ENCODE data around the gene KRT14.
"Not testable (repeated sequence)": the region's sequence is repeated elsewhere in the genome, so short reads cannot be mapped to it uniquely, and the experiment has no call there.

Gene KRT14

GRCh38 chr17:41626914-41627295 is 40.2 kb upstream of the KRT14 start:
- H3K27me3 ChIP-seq (ENCODE audit: low read depth) = not testable (repeated sequence)

DNA sequence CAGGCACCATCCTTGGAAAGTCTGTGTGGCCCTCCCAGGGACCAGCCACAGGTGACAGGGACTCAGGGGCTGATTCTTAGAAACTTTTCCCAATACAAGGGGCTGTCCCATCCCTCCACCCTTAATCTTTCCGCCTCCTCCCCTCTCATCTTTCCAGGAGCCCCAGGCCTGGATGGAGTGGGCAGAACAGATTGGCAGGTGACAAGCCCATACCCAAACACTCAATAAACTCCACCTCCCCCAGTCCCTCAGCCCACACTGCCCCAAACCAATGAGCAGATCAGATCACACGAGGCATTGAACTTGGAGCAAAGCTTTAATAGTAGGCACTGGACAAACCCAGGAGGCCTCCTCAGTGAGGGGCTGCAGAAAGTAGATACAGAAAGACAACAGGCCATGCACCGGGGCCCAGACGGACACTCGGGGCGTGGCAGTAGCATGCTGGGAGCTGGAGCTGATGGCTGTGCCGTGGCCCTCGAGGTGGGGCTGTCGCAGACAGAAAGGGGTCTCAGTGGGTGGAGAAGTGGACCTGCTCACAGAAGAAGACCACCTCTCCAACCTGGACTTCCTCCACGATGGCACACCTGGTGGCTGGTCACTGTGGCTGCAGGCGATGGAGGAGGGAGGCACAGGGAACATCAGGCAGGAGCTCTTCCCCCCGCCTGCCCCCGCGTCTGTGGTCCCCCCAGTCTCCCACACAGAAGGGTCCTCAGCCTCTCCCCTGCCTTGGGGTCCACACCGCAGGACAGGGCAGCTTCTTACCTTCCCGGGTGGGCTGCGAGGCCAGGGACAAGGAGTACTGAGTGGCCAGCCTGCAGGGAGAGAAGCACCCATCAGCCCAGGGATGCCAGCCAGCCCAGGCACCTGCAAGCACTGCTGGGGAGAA is 39.6 kb upstream of the KRT14 start:
- H3K4me1 ChIP-seq; H3K4me3 ChIP-seq; in situ Hi-C loops (cut with MboI; ENCODE audit: low sequenced_read_pairs); DNase-seq (ENCODE audit: low spot score in 2 of 2); H3K27me3 ChIP-seq (ENCODE audit: low read depth); H3K9me3 ChIP-seq; H3K36me3 ChIP-seq (replicated peaks): not testable (repeated sequence)

More at GRCh38 chr17:41626914-41627295, 40.2 kb upstream of the KRT14 start:
- DNase-seq (ENCODE audit: low spot score in 2 of 2); H3K36me3 ChIP-seq (replicated peaks); H3K4me1 ChIP-seq; in situ Hi-C loops (cut with MboI; ENCODE audit: low sequenced_read_pairs); H3K9me3 ChIP-seq; H3K4me3 ChIP-seq: not testable (repeated sequence)

DNA sequence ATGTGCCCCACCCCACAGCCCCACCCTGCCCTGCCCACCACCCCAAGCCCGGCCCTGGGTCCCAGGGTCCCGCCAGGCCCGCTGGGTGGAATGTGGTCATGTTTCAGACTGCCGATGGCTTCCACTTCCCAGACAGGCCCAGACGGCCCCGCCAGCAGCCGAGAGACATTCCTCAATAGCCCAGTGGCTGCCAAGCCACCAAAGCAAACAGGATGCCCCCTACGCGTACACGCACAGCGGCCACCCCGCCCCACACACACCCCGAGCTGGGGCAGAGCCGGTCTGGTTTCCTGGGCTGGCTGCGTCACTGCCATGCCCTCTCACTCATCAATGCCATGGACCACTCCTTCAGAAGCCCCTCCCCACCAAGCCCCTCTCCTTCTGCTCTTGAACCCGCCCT is 38.9 kb upstream of the KRT14 start:
- no peak for DNase-seq (ENCODE audit: low spot score in 2 of 2)
- H3K9me3 ChIP-seq = no peaks in the 10 kb centered on the region
- in situ Hi-C loops (cut with MboI; ENCODE audit: low sequenced_read_pairs) = no loop called here
- no peaks in the 10 kb centered on the region for H3K36me3 ChIP-seq (replicated peaks)
- H3K4me3 ChIP-seq = no peak overlapping the region
- no peaks in the 10 kb centered on the region for H3K4me1 ChIP-seq
- H3K27me3 ChIP-seq (ENCODE audit: low read depth) = no peaks in the 10 kb centered on the region

- Histone ChIP-seq H3K36me3 (replicated peaks) (no peaks in the 10 kb centered on the region), H3K9me3 (no peaks in the 10 kb centered on the region), H3K27me3 (ENCODE audit: low read depth) (no peaks in the 10 kb centered on the region), H3K4me3 (no peak within 1 kb of the TSS), H3K4me1 (no peaks in the 10 kb centered on the region)
- in situ Hi-C loops (cut with MboI; ENCODE audit: low sequenced_read_pairs) = no loop called here
- no peak for DNase-seq (ENCODE audit: low spot score in 2 of 2)
Measured at GRCh38 chr17:41624208-41625101, 37.8 kb upstream of the KRT14 start, which contains the start of gene KRT17. KRT17 (minus strand) TSS chr17:41624575; CDS start chr17:41624509, 66 bp downstream.

GRCh38 chr17:41623184-41623861 is 36.6 kb upstream of the KRT14 start:
- H3K36me3 ChIP-seq (replicated peaks); in situ Hi-C loops (cut with MboI; ENCODE audit: low sequenced_read_pairs); H3K4me3 ChIP-seq; H3K27me3 ChIP-seq (ENCODE audit: low read depth); DNase-seq (ENCODE audit: low spot score in 2 of 2); H3K9me3 ChIP-seq; H3K4me1 ChIP-seq: not testable (repeated sequence)

DNA sequence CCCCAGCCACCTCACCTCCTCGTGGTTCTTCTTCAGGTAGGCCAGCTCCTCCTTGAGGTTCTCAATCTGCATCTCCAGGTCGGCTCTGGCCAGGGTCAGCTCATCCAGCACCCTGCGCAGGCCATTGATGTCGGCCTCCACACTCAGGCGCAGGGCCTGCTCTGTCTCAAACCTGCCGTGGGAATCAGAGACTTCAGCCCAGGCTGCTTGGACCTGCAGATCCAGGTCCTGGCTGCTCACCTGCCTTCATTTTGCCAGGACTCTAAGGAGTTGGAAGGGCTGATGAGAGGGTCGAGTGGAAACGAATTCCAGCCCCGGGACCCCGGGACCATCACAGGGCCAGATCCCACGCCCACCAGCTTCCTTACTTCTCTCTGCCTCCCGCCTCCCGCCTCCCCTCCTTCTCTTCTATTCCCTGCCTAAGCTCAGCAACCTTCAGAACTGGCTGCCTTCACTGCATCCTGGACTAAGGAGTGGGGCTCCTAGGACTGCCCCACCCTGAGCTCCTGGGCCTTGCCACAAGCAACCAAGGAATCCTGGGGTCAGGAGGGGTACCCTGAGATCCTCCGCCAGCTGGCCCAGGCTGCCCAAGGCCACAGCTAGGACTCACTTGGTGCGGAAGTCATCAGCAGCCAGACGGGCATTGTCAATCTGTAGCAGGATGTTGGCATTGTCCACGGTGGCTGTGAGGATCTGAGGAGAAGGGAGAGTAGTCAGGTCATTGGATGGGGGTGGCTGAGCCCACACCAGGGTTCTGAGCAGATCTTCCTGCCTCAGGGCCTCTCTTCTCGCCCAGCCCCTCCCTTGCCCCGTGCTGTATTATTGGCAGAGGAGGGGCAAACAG is 35.9 kb upstream of the KRT14 start:
- H3K36me3 ChIP-seq (replicated peaks); H3K27me3 ChIP-seq (ENCODE audit: low read depth); DNase-seq (ENCODE audit: low spot score in 2 of 2); in situ Hi-C loops (cut with MboI; ENCODE audit: low sequenced_read_pairs); H3K4me1 ChIP-seq; H3K9me3 ChIP-seq; H3K4me3 ChIP-seq: not testable (repeated sequence)

- DNase-seq (ENCODE audit: low spot score in 2 of 2) = no peak
- Histone ChIP-seq H3K4me1 (no peaks in the 10 kb centered on the region), H3K27me3 (ENCODE audit: low read depth) (no peaks in the 10 kb centered on the region), H3K9me3 (no peaks in the 10 kb centered on the region), H3K36me3 (replicated peaks) (no peaks in the 10 kb centered on the region), H3K4me3 (no peak overlapping the region)
- in situ Hi-C loops (cut with MboI; ENCODE audit: low sequenced_read_pairs) = no loop called here
Measured at GRCh38 chr17:41621916-41622315, 35.2 kb upstream of the KRT14 start.

GRCh38 chr17:41621435-41621817 is 34.7 kb upstream of the KRT14 start:
- in situ Hi-C loops (cut with MboI; ENCODE audit: low sequenced_read_pairs); H3K4me1 ChIP-seq; H3K9me3 ChIP-seq; H3K36me3 ChIP-seq (replicated peaks); H3K4me3 ChIP-seq; DNase-seq (ENCODE audit: low spot score in 2 of 2); H3K27me3 ChIP-seq (ENCODE audit: low read depth): not testable (repeated sequence)

DNA sequence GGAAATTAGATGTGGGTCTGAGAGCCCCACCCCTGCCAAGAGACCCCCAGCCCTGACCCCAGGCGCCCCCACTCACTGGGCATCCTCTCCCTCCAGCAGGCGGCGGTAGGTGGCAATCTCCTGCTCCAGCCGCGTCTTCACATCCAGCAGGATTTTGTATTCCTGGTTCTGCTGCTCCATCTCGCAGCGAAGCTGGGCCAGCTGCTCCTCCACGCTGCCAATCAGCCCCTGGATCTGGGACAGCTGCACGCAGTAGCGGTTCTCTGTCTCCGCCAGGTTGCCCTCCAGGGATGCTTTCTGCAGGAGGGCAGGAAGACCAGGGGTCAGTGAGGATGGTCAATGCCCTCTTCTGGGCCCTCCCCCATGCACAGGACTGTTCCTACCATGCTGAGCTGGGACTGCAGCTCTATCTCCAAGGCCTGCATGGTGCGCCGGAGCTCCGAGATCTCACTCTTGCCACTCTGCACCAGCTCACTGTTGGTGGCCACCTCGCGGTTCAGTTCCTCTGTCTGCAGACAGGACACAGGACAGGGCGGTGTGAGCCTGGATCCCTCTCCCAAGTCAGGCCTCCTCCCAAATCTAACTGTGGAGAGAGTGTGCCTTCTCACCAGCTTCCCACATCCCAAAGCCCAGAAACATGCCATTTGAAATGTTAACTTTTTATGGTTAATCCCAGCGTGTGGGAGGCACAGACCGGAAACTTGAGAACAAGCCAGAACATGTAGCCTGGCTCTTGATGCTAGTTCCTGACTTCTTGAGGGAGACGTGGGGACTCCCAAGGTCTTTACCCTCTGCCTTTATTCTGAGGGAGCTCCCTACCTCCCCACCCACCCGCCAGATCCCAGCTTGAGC is 34.1 kb upstream of the KRT14 start:
- Histone ChIP-seq H3K4me3 (no peak overlapping the region), H3K27me3 (ENCODE audit: low read depth) (no peaks in the 10 kb centered on the region), H3K9me3 (no peaks in the 10 kb centered on the region), H3K4me1 (no peaks in the 10 kb centered on the region), H3K36me3 (replicated peaks) (no peaks in the 10 kb centered on the region)
- DNase-seq (ENCODE audit: low spot score in 2 of 2) = no peak
- in situ Hi-C loops (cut with MboI; ENCODE audit: low sequenced_read_pairs) = no loop called here

- H3K27me3 ChIP-seq (ENCODE audit: low read depth); H3K4me3 ChIP-seq; DNase-seq (ENCODE audit: low spot score in 2 of 2); in situ Hi-C loops (cut with MboI; ENCODE audit: low sequenced_read_pairs); H3K4me1 ChIP-seq; H3K9me3 ChIP-seq; H3K36me3 ChIP-seq (replicated peaks): not testable (repeated sequence)
Measured at GRCh38 chr17:41619927-41620582, 33.4 kb upstream of the KRT14 start.

- Histone ChIP-seq H3K36me3 (replicated peaks) (no peaks in the 10 kb centered on the region), H3K27me3 (ENCODE audit: low read depth) (no peaks in the 10 kb centered on the region), H3K9me3 (no peaks in the 10 kb centered on the region), H3K4me1 (no peaks in the 10 kb centered on the region), H3K4me3 (no peak overlapping the region)
- in situ Hi-C loops (cut with MboI; ENCODE audit: low sequenced_read_pairs) = no loop called here
- no peak for DNase-seq (ENCODE audit: low spot score in 2 of 2)
Measured at GRCh38 chr17:41619036-41619926, 32.6 kb upstream of the KRT14 start.

Data from HAP-1 (cell line).